OCI-LY1 (cell line): ENCODE measurements around the gene THOC5.

Experiments
- EZH2 ChIP-seq: fragments of 200-600 bp; sonication (generic), shearing (Covaris generic); IDR thresholded peaks from 2 replicates; pipeline ENCODE4 v1.8.0; 2017; ENCODE audit warnings: borderline replicate concordance, mixed run types, mild to moderate bottlenecking, antibody characterized with exemption, low read length, moderate library complexity, mixed read lengths
- TF ChIP-seq, protein P1 (sequence below): fragments of 200-600 bp; sonication (generic), shearing (Covaris generic); IDR thresholded peaks from 2 replicates; pipeline ENCODE4 v1.5.1; 2017; ENCODE audit warnings: mild to moderate bottlenecking, antibody characterized with exemption, low read length, moderate library complexity, mixed read lengths

DNA sequence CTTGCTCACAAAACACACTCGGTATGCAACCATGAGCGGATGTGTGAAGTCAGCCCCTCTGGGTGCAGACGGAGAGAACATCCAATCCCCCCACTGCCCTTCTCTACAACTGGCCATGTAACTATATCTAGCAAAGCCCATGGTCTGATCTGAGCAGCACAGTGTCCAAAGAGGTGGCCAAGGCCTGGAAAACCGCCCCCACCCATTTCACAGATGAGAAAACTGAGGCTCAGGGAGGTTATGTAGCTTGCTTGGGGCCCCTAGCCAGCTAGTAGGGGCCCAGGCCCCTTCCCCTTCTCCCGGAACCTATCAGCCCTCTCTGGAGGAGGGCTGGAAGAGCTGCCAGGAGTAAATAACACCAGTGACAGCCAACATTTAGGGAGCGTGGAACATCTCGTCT lies 89.0 kb downstream of the THOC5 start:
- TF ChIP-seq, protein P1, sequence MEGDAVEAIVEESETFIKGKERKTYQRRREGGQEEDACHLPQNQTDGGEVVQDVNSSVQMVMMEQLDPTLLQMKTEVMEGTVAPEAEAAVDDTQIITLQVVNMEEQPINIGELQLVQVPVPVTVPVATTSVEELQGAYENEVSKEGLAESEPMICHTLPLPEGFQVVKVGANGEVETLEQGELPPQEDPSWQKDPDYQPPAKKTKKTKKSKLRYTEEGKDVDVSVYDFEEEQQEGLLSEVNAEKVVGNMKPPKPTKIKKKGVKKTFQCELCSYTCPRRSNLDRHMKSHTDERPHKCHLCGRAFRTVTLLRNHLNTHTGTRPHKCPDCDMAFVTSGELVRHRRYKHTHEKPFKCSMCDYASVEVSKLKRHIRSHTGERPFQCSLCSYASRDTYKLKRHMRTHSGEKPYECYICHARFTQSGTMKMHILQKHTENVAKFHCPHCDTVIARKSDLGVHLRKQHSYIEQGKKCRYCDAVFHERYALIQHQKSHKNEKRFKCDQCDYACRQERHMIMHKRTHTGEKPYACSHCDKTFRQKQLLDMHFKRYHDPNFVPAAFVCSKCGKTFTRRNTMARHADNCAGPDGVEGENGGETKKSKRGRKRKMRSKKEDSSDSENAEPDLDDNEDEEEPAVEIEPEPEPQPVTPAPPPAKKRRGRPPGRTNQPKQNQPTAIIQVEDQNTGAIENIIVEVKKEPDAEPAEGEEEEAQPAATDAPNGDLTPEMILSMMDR = no peak
- no peak for TF ChIP-seq EZH2
